H9 (cell line): ENCODE measurements around the gene ARRB1. TPM values are rescaled to one million over a fixed set of nuclear protein-coding genes. Genes with fewer than 3 reads are reported as not detected.
A peak's percentile ranks its signal among the peaks of the same experiment; 100 is the strongest.

Experiments
- DNase-seq: peaks from one replicate; pipeline ENCODE4 v3.0.0-alpha.2; 2017
- H2AFZ ChIP-seq: one replicate; pipeline ENCODE4 v1.6.1; 2013; ENCODE audit warnings: mild to moderate bottlenecking, low read length, control low read depth, moderate library complexity
- H2AK5ac ChIP-seq: 2 replicates; pipeline ENCODE4 v1.6.1; 2013; ENCODE audit warnings: low read length, control low read depth, mixed read lengths; ENCODE audit not compliant: insufficient read length
- H2BK120ac ChIP-seq: one replicate; pipeline ENCODE4 v1.6.1; 2013; ENCODE audit warnings: low read depth, mild to moderate bottlenecking, low read length, control low read depth, inconsistent platforms; ENCODE audit not compliant: poor library complexity, severe bottlenecking
- H2BK12ac ChIP-seq: 2 replicates; pipeline ENCODE4 v1.6.1; 2013; ENCODE audit warnings: low read length, control low read depth, mixed read lengths, low read depth; ENCODE audit not compliant: insufficient read length
- H2BK15ac ChIP-seq: 2 replicates; pipeline ENCODE4 v1.6.1; 2013; ENCODE audit warnings: low read depth, low read length, control low read depth
- H2BK20ac ChIP-seq: one replicate; pipeline ENCODE4 v1.6.1; 2013; ENCODE audit warnings: low read depth, mild to moderate bottlenecking, low read length, control low read depth, inconsistent platforms; ENCODE audit not compliant: poor library complexity, severe bottlenecking
- H2BK5ac ChIP-seq: 2 replicates; pipeline ENCODE4 v1.6.1; 2013; ENCODE audit warnings: low read length, control low read depth, mixed read lengths; ENCODE audit not compliant: insufficient read length
- H3K14ac ChIP-seq: 2 replicates; pipeline ENCODE4 v1.6.1; 2013; ENCODE audit warnings: low read length, control low read depth; ENCODE audit not compliant: insufficient read depth
- H3K18ac ChIP-seq: 2 replicates; pipeline ENCODE4 v1.6.1; 2013; ENCODE audit warnings: low read depth, mild to moderate bottlenecking, mixed read lengths, low read length, control low read depth; ENCODE audit not compliant: insufficient read length
- H3K23ac ChIP-seq: 2 replicates; pipeline ENCODE4 v1.6.1; 2013; ENCODE audit warnings: low read length, control low read depth, mixed read lengths, low read depth; ENCODE audit not compliant: insufficient read length
- H3K23me2 ChIP-seq: 2 replicates; pipeline ENCODE4 v1.6.1; 2013; ENCODE audit warnings: low read depth, mild to moderate bottlenecking, mixed read lengths, low read length, control low read depth; ENCODE audit not compliant: insufficient read length, poor library complexity, severe bottlenecking
- H3K27ac ChIP-seq: 2 replicates; pipeline ENCODE4 v1.5.1; 2013; ENCODE audit warnings: low read length, control low read depth, mixed read lengths, low read depth; ENCODE audit not compliant: insufficient read length
- H3K27me3 ChIP-seq: 2 replicates; pipeline ENCODE4 v1.6.1; 2013; ENCODE audit warnings: low read length, control low read depth, inconsistent platforms; ENCODE audit not compliant: insufficient read depth
- H3K4ac ChIP-seq: 2 replicates; pipeline ENCODE4 v1.6.1; 2013; ENCODE audit warnings: low read depth, mild to moderate bottlenecking, control low read depth, inconsistent platforms, low read length, moderate library complexity
- H3K4me1 ChIP-seq: 2 replicates; pipeline ENCODE4 v1.6.1; 2013; ENCODE audit warnings: low read length, control low read depth, inconsistent platforms; ENCODE audit not compliant: insufficient read depth
- H3K4me2 ChIP-seq: 2 replicates; pipeline ENCODE4 v1.6.1; 2013; ENCODE audit warnings: low read length, control low read depth, mixed read lengths; ENCODE audit not compliant: insufficient read length, insufficient read depth
- H3K56ac ChIP-seq: 2 replicates; pipeline ENCODE4 v1.6.1; 2013; ENCODE audit warnings: low read depth, mild to moderate bottlenecking, mixed read lengths, low read length, control low read depth; ENCODE audit not compliant: insufficient read length
- H3K79me1 ChIP-seq: 2 replicates; pipeline ENCODE4 v1.6.1; 2013; ENCODE audit warnings: low read depth, mild to moderate bottlenecking, moderate library complexity, low read length, control low read depth, inconsistent platforms; ENCODE audit not compliant: insufficient read depth, poor library complexity, severe bottlenecking
- H3K79me2 ChIP-seq: 2 replicates; pipeline ENCODE4 v1.6.1; 2013; ENCODE audit warnings: low read length, control low read depth, inconsistent platforms; ENCODE audit not compliant: insufficient read depth
- H3K9ac ChIP-seq: 2 replicates; pipeline ENCODE4 v1.6.1; 2013; ENCODE audit warnings: low read length, control low read depth, mixed read lengths; ENCODE audit not compliant: insufficient read length; ENCODE audit errors: extremely low read depth
- H3K9me3 ChIP-seq: one replicate; pipeline ENCODE4 v1.6.1; 2013; ENCODE audit warnings: low read depth, low read length, inconsistent platforms; ENCODE audit not compliant: control insufficient read depth
- H3T11ph ChIP-seq: one replicate; pipeline ENCODE4 v1.6.1; 2013; ENCODE audit warnings: mild to moderate bottlenecking, low read length, control low read depth, inconsistent platforms
- H4K20me1 ChIP-seq: one replicate; pipeline ENCODE4 v1.6.1; 2013; ENCODE audit not compliant: control insufficient read depth, insufficient read length, insufficient read depth
- H4K5ac ChIP-seq: 2 replicates; pipeline ENCODE4 v1.6.1; 2013; ENCODE audit warnings: low read depth, mild to moderate bottlenecking, mixed read lengths, low read length, control low read depth; ENCODE audit not compliant: insufficient read length
- H4K8ac ChIP-seq: replicated peaks from 2 replicates; pipeline ENCODE4 v1.6.1; 2013; ENCODE audit warnings: low read length, control low read depth, mixed read lengths, low read depth; ENCODE audit not compliant: insufficient read length
- H4K91ac ChIP-seq: 2 replicates; pipeline ENCODE4 v1.6.1; 2013; ENCODE audit warnings: low read depth, mild to moderate bottlenecking, moderate library complexity, mixed read lengths, low read length, control low read depth; ENCODE audit not compliant: insufficient read length
- H3K27ac Mint-ChIP-seq, 3 experiments: 2 replicates in 2 of 3; 3 replicates in 1 of 3; pipeline ENCODE4 v1.8.0; 2020 to 2021; ENCODE audit warnings: mixed read lengths in 3 of 3, mild to moderate bottlenecking in 1 of 3, moderate library complexity in 1 of 3
- H3K27me3 Mint-ChIP-seq: 2 replicates; pipeline ENCODE4 v1.8.0; 2021; ENCODE audit warnings: low read depth, mild to moderate bottlenecking, moderate library complexity, mixed read lengths
- H3K36me3 Mint-ChIP-seq, 3 experiments: 2 replicates in 2 of 3; 3 replicates in 1 of 3; pipeline ENCODE4 v1.8.0; 2020 to 2021; ENCODE audit warnings: low read depth in 3 of 3, mixed read lengths in 3 of 3; ENCODE audit not compliant: insufficient read depth in 1 of 3
- H3K4me1 Mint-ChIP-seq, 2 experiments: 2 replicates each; pipeline ENCODE4 v1.8.0; 2020; ENCODE audit warnings: mixed read lengths in 2 of 2
- H3K4me3 Mint-ChIP-seq, 2 experiments: 2 replicates in 1 of 2; 3 replicates in 1 of 2; pipeline ENCODE4 v1.8.0; 2020 to 2021; ENCODE audit warnings: mild to moderate bottlenecking in 2 of 2, mixed read lengths in 2 of 2, moderate library complexity in 1 of 2
- H3K9me3 Mint-ChIP-seq, 2 experiments: 2 replicates in 1 of 2; 3 replicates in 1 of 2; pipeline ENCODE4 v1.8.0; 2020; ENCODE audit warnings: mild to moderate bottlenecking in 2 of 2, mixed read lengths in 2 of 2, moderate library complexity in 1 of 2
- CTCF ChIP-seq: fragments of 200-600 bp; sonication (generic); conservative IDR thresholded peaks from 3 replicates; pipeline ENCODE4 v1.8.0; 2021; ENCODE audit warnings: antibody characterized with exemption, mild to moderate bottlenecking
- WGBS: extraction: QIAGEN DNeasy Blood & Tissue Kit; methylation state at CpG from one replicate; pipeline ENCODE4 v1.1.7; 2013; ENCODE audit warnings: missing lambda C conversion rate, low lambda C conversion rate, mixed read lengths; ENCODE audit not compliant: insufficient read length; ENCODE audit errors: extremely low coverage; 5-methylcytosine and 5-hydroxymethylcytosine counted together
- total RNA-seq: library from RNA; stranded (reverse); gene quantifications from 2 replicates; pipeline ENCODE4 v1.2.1, GENCODE V29; 2021

Gene ARRB1
- total RNA-seq, 1 experiment from 2014 or later = 20.6 TPM

GRCh38 chr11:75246006-75246670 is 105.3 kb downstream of the ARRB1 start:
- peaks cover 45% of the 10 kb centered on the region for H3K27me3 Mint-ChIP-seq
- Histone ChIP-seq H3K9me3 (no peaks in the 10 kb centered on the region), H3K23me2 (peaks cover 6% of the 10 kb centered on the region), H4K5ac (no peak overlapping the region), H3K4ac (no peak overlapping the region), H3K23ac (no peak overlapping the region), H4K8ac (no peak overlapping the region), H3K27me3 (peaks cover 18% of the 10 kb centered on the region; the same call in 1 of the 2 replicates), H2BK120ac (no peak overlapping the region), H2BK5ac (no peak overlapping the region), H3K4me2 (no peak overlapping the region), H3K79me2 (no peaks in the 10 kb centered on the region), H3T11ph (no peak overlapping the region), H2BK12ac (no peak overlapping the region), H4K91ac (no peak overlapping the region), H3K27ac (no peak overlapping the region), H4K20me1 (no peaks in the 10 kb centered on the region), H3K18ac (no peak overlapping the region), H2AK5ac (no peak overlapping the region), H2AFZ (no peak overlapping the region), H3K14ac (no peak overlapping the region), H3K79me1 (no peaks in the 10 kb centered on the region), H3K9ac (no peak overlapping the region), H3K4me1 (no peaks in the 10 kb centered on the region; the same call in 1 of the 2 replicates), H2BK20ac (no peak overlapping the region), H2BK15ac (no peak overlapping the region), H3K56ac (no peak overlapping the region)
- no peaks in the 10 kb centered on the region; a peak in 1 of 7 replicates for H3K36me3 Mint-ChIP-seq
- no peaks in the 10 kb centered on the region for H3K9me3 Mint-ChIP-seq
- DNase-seq = peak; percentile 20
- peaks cover 4 to 10% of the 10 kb centered on the region in 2 experiments; a peak in 3 of 4 replicates for H3K4me1 Mint-ChIP-seq
- TF ChIP-seq CTCF = no peak
- WGBS = no CpG with 5 or more reads among the region's 7 CpGs
- H3K4me3 Mint-ChIP-seq = no peak overlapping the region
- no peak overlapping the region for H3K27ac Mint-ChIP-seq
